HepG2 (cell line): ENCODE measurements around the gene MAP3K19. TPM values are rescaled to one million over a fixed set of nuclear protein-coding genes. Genes with fewer than 3 reads are reported as not detected.
A peak's percentile ranks its signal among the peaks of the same experiment; 100 is the strongest.

ENCODE experiments used
- ATAC-seq: fragments of 200-7000 bp; cut with Tn5 transposase; 3 replicates; pipeline ENCODE4 v1.9.1; 2020; ENCODE audit warnings: mild to moderate bottlenecking, moderate library complexity
- BruUV-seq: library from RNA; stranded (reverse); fragments of 400-500 nt; replicated peaks from 2 replicates; lab custom pipeline; 2021; lab: Mats Ljungman, UMichigan
- CTCF ChIA-PET: fragments of 300-600 bp; formaldehyde crosslinking; extraction: SDS; loops from one replicate; lab custom pipeline; 2021; ENCODE audit warnings: low total read pairs, inconsistent platforms, low intra/inter-chr PET ratio; lab: Yijun Ruan, JAX
- POLR2A ChIA-PET: fragments of 350-600 bp; sonication (Branson Sonifier 250); formaldehyde crosslinking; loops from one replicate; lab custom pipeline; 2020; ENCODE audit warnings: antibody characterized with exemption, inconsistent platforms; lab: Yijun Ruan, JAX
- DNase-seq: peaks from one replicate; pipeline ENCODE4 v3.0.0-alpha.2; 2015; ENCODE audit warnings: low spot score
- FAIRE-seq: peaks from 3 replicates; lab custom pipeline; 2011; peaks lifted over from hg19 to GRCh38; lab: Jason Lieb, UNC
- H2AFZ ChIP-seq: one replicate; pipeline ENCODE4 v1.6.1; 2011; ENCODE audit warnings: low read length, inconsistent platforms
- H3K27ac ChIP-seq: fragments of 300-600 bp; 3 replicates; pipeline ENCODE4 v1.8.0; 2011; ENCODE audit warnings: mixed run types, mild to moderate bottlenecking, mixed read lengths, low read length, inconsistent platforms; ENCODE audit not compliant: insufficient read depth; ENCODE audit errors: extremely low read length
- H3K27me3 ChIP-seq, 2 experiments: fragments of 200-600 bp in 1 of 2; 2 replicates in 1 of 2; 3 replicates in 1 of 2; pipeline versions ENCODE4 v1.6.0 to v1.8.0; 2011; ENCODE audit warnings: low read length in 2 of 2, mild to moderate bottlenecking in 2 of 2, moderate library complexity in 2 of 2, inconsistent platforms in 1 of 2; ENCODE audit not compliant: insufficient read depth in 2 of 2, control insufficient read depth in 1 of 2
- H3K36me3 ChIP-seq, 2 experiments: fragments of 200-600 bp in 1 of 2; replicated peaks in 1 of 2; 2 replicates in 1 of 2; 3 replicates in 1 of 2; pipeline versions ENCODE4 v1.5.1 to v1.8.0; 2011; ENCODE audit warnings: low read length in 2 of 2, inconsistent platforms in 1 of 2; ENCODE audit not compliant: insufficient read depth in 2 of 2, control insufficient read depth in 1 of 2
- H3K4me1 ChIP-seq: 2 replicates; pipeline ENCODE4 v1.5.1; 2012; ENCODE audit warnings: low read length, inconsistent platforms; ENCODE audit not compliant: insufficient read depth
- H3K4me2 ChIP-seq: 2 replicates; pipeline ENCODE4 v1.6.0; 2011; ENCODE audit warnings: low read depth, low read length, inconsistent platforms
- H3K4me3 ChIP-seq, 3 experiments: fragments of 200-600 bp in 1 of 3; sonication (generic), shearing (Covaris generic) in 1 of 3; replicated peaks in 1 of 3; 2 replicates each; pipeline ENCODE4 v1.5.1; 2011 to 2016; ENCODE audit warnings: low read length in 3 of 3, inconsistent platforms in 2 of 3, low read depth in 2 of 3, mild to moderate bottlenecking in 2 of 3, control low read depth in 1 of 3, mixed read lengths in 1 of 3; ENCODE audit not compliant: insufficient read depth in 1 of 3
- H3K79me2 ChIP-seq: one replicate; pipeline ENCODE4 v1.6.1; 2011; ENCODE audit warnings: low read length, inconsistent platforms; ENCODE audit not compliant: insufficient read depth
- H3K9ac ChIP-seq: 2 replicates; pipeline ENCODE4 v1.6.0; 2011; ENCODE audit warnings: mild to moderate bottlenecking, low read depth, low read length, inconsistent platforms; ENCODE audit not compliant: insufficient read depth
- H3K9me3 ChIP-seq: 2 replicates; pipeline ENCODE4 v1.5.1; 2012; ENCODE audit warnings: mild to moderate bottlenecking, low read length
- H4K20me1 ChIP-seq: 2 replicates; pipeline ENCODE4 v1.6.0; 2011; ENCODE audit warnings: inconsistent platforms, mild to moderate bottlenecking, low read length, moderate library complexity; ENCODE audit not compliant: insufficient read depth
- DNMT3B ChIP-seq: conservative IDR thresholded peaks from 2 replicates; pipeline ENCODE4 v1.6.1; 2016; ENCODE audit warnings: missing biosample characterization, control low read depth
- GATAD1 ChIP-seq: IDR thresholded peaks from 2 replicates; pipeline ENCODE4 v1.6.1; 2016; ENCODE audit warnings: missing genetic modification reagents, missing compliant biosample characterization
- NBN ChIP-seq: fragments of 450-650 bp; conservative IDR thresholded peaks from 2 replicates; pipeline ENCODE4 v1.6.1; 2017
- NFYC ChIP-seq: IDR thresholded peaks from 2 replicates; pipeline ENCODE4 v1.6.1; 2016; ENCODE audit warnings: missing genetic modification reagents, missing compliant biosample characterization
- SP2 ChIP-seq: sonication (generic); formaldehyde crosslinking; IDR thresholded peaks from 2 replicates; pipeline ENCODE4 v1.5.1; 2020; ENCODE audit warnings: mild to moderate bottlenecking, missing genetic modification reagents
- SP4 ChIP-seq: sonication (generic); formaldehyde crosslinking; IDR thresholded peaks from 2 replicates; pipeline ENCODE4 v1.8.1; 2023; ENCODE audit warnings: mild to moderate bottlenecking, missing genetic modification reagents
- ZFP36 ChIP-seq: fragments of 150-350 bp; IDR thresholded peaks from 2 replicates; pipeline ENCODE4 v1.6.1; 2018; ENCODE audit warnings: borderline replicate concordance, low read length, low read depth; ENCODE audit not compliant: partially characterized antibody
- ZNF225 ChIP-seq: sonication (generic); formaldehyde crosslinking; IDR thresholded peaks from 2 replicates; pipeline ENCODE4 v1.4.0; 2020; ENCODE audit warnings: mild to moderate bottlenecking, missing genetic modification reagents
- ZNF232 ChIP-seq: sonication (generic); formaldehyde crosslinking; IDR thresholded peaks from 2 replicates; pipeline ENCODE4 v1.4.0; 2020; ENCODE audit warnings: missing genetic modification reagents, borderline replicate concordance
- ZNF251 ChIP-seq: sonication (generic); formaldehyde crosslinking; IDR thresholded peaks from 2 replicates; pipeline ENCODE4 v1.9.0; 2021; ENCODE audit warnings: mild to moderate bottlenecking, missing genetic modification reagents
- ZNF432 ChIP-seq: sonication (generic); formaldehyde crosslinking; IDR thresholded peaks from 2 replicates; pipeline ENCODE4 v1.5.0; 2020; ENCODE audit warnings: missing genetic modification reagents, mild to moderate bottlenecking, borderline replicate concordance
- ZNF546 ChIP-seq: sonication (generic); formaldehyde crosslinking; conservative IDR thresholded peaks from 2 replicates; pipeline ENCODE4 v1.8.1; 2023; ENCODE audit warnings: mild to moderate bottlenecking, missing genetic modification reagents
- ZNF547 ChIP-seq: sonication (generic); formaldehyde crosslinking; IDR thresholded peaks from 2 replicates; pipeline ENCODE4 v1.5.1; 2020; ENCODE audit warnings: mild to moderate bottlenecking, missing genetic modification reagents
- ZNF713 ChIP-seq: sonication (generic); formaldehyde crosslinking; IDR thresholded peaks from 2 replicates; pipeline ENCODE4 v1.4.0; 2020; ENCODE audit warnings: mild to moderate bottlenecking, missing genetic modification reagents
- ZNF724P ChIP-seq: sonication (generic); formaldehyde crosslinking; IDR thresholded peaks from 2 replicates; pipeline ENCODE4 v1.8.0; 2022; ENCODE audit warnings: missing genetic modification reagents, borderline replicate concordance
- WGBS: methylation state at CpG from one replicate; pipeline ENCODE4 v1.1.6; 2017; ENCODE audit warnings: low lambda C conversion rate; 5-methylcytosine and 5-hydroxymethylcytosine counted together
- in situ Hi-C: cut with HindIII; loops from 2 replicates; pipeline ENCODE4 v1.10.0; 2017; ENCODE audit warnings: low pct_unique_long_range_greater_than_20kb; ENCODE audit not compliant: extremely low pct_ligation_motif_present
- intact Hi-C: fragments of 100-400 bp; cut with micrococcal nuclease; formaldehyde crosslinking; loops from one replicate; pipeline ENCODE4 v1.10.0; 2022; ENCODE audit not compliant: unreplicated experiment
- polyA plus RNA-seq, 8 experiments: library from polyadenylated mRNA; depleted of rRNA in 3 of 8; stranded (reverse) in 7 of 8; unstranded in 1 of 8; fragments of >200 nt; fragmentation: Illumina TruSeq in 4 of 8; extraction: Trizol in 4 of 8; gene quantifications; 2 replicates each; pipeline versions ENCODE4 v1.2.1 to v1.2.3, GENCODE V29; 2011 to 2016; ENCODE audit warnings: low read depth in 4 of 8, missing spikeins in 1 of 8, mixed read lengths in 1 of 8; ENCODE audit not compliant: insufficient read depth in 1 of 8
- total RNA-seq, 5 experiments: library from RNA; depleted of rRNA; stranded (reverse); fragments of >200 nt; fragmentation: Illumina TruSeq; extraction: Trizol; gene quantifications; 2 replicates each; pipeline ENCODE4 v1.2.3, GENCODE V29; 2016; ENCODE audit warnings: low read depth in 1 of 5
- TF ChIP-seq, protein P1 (sequence below): sonication (generic); formaldehyde crosslinking; IDR thresholded peaks from 2 replicates; pipeline ENCODE4 v1.4.0; 2020; ENCODE audit warnings: missing genetic modification reagents
- TF ChIP-seq, protein P2 (sequence below): IDR thresholded peaks from 2 replicates; pipeline ENCODE4 v1.6.1; 2012; ENCODE audit warnings: low read length, improper control_type of control experiment

The MAP3K19 gene
- total and polyA plus RNA-seq, 2 of the 13 experiments (the other 11 are each of a cell fraction or from before 2014, with no cell fraction given), result not detected

DNA sequence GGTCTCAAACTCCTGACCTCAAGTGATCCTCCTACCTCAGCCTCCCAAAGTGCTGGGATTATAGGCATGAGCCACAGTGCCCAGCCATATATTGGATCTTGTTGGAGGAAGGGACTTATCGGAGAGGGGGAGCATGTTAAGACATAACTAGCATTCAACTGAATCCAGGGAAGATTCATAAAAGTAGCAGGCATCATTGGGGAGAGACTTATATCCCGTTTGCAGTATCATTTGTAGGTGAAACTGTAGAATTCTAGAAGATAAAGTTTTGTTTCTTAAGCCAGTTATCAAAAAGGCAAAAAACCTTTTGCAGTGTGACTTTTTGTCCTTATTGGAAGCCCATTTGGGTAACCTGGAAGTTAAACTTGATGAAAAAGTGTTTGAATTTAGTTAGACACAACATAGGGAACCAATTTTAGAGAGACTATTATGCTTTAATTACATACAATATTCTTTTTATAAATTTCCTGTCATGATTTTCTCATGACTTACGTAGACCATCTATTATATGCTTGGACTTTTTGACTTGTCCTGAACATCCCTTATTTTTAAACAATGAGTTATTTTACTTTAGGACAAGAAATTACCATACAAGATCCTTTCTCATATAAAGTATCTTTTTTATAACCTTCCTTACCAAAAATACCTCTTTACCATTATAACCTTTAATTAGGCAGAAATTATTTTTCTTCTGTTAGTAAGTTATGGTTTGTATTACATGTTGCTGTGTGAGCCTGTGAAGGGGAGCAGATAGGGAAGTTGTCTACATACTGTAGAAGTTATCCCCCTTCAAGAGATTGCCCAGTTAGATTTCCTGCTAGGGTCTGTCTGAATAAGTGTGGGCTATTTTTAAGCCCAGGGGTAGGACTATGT is 25.1 kb upstream of the MAP3K19 start:
- intact Hi-C loops, result no loop called here
- Histone ChIP-seq H3K4me3 (no peak overlapping the region), H4K20me1 (no peaks in the 10 kb centered on the region), H3K27ac (no peak overlapping the region), H3K27me3 (no peaks in the 10 kb centered on the region), H3K9me3 (peaks cover 36% of the 10 kb centered on the region), H3K4me1 (no peaks in the 10 kb centered on the region), H3K4me2 (no peak overlapping the region), H3K36me3 (peaks cover 0 to 3% of the 10 kb centered on the region in 2 experiments; a peak in 3 of 5 replicates), H2AFZ (no peak overlapping the region), H3K9ac (no peak overlapping the region), H3K79me2 (peaks cover 29% of the 10 kb centered on the region)
- ChIA-PET CTCF (no interaction called here), POLR2A (no interaction called here)
- DNase-seq (no peak), FAIRE-seq (no peak), ATAC-seq (no peak)
- BruUV-seq, result no TSS peak
- in situ Hi-C loops, result no loop called here
- WGBS, result 93% methylated on average over 3 of the region's 3 CpGs
- TF ChIP-seq, protein P1, sequence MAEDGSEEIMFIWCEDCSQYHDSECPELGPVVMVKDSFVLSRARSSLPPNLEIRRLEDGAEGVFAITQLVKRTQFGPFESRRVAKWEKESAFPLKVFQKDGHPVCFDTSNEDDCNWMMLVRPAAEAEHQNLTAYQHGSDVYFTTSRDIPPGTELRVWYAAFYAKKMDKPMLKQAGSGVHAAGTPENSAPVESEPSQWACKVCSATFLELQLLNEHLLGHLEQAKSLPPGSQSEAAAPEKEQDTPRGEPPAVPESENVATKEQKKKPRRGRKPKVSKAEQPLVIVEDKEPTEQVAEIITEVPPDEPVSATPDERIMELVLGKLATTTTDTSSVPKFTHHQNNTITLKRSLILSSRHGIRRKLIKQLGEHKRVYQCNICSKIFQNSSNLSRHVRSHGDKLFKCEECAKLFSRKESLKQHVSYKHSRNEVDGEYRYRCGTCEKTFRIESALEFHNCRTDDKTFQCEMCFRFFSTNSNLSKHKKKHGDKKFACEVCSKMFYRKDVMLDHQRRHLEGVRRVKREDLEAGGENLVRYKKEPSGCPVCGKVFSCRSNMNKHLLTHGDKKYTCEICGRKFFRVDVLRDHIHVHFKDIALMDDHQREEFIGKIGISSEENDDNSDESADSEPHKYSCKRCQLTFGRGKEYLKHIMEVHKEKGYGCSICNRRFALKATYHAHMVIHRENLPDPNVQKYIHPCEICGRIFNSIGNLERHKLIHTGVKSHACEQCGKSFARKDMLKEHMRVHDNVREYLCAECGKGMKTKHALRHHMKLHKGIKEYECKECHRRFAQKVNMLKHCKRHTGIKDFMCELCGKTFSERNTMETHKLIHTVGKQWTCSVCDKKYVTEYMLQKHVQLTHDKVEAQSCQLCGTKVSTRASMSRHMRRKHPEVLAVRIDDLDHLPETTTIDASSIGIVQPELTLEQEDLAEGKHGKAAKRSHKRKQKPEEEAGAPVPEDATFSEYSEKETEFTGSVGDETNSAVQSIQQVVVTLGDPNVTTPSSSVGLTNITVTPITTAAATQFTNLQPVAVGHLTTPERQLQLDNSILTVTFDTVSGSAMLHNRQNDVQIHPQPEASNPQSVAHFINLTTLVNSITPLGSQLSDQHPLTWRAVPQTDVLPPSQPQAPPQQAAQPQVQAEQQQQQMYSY (CRISPR knock-in tag), result no peak
- TF ChIP-seq ZNF713 (no peak), NFYC (no peak), ZNF225 (CRISPR knock-in tag) (no peak), DNMT3B (CRISPR knock-in tag) (no peak), ZNF546 (CRISPR knock-in tag) (no peak), SP4 (no peak), GATAD1 (no peak), ZNF232 (CRISPR knock-in tag) (no peak), ZNF251 (CRISPR knock-in tag) (no peak), SP2 (CRISPR knock-in tag) (no peak), ZNF432 (CRISPR knock-in tag) (no peak), ZNF547 (CRISPR knock-in tag) (no peak), ZNF724P (CRISPR knock-in tag) (peak; percentile 94), ZFP36 (peak; percentile 92), NBN (no peak)
- TF ChIP-seq, protein P2, sequence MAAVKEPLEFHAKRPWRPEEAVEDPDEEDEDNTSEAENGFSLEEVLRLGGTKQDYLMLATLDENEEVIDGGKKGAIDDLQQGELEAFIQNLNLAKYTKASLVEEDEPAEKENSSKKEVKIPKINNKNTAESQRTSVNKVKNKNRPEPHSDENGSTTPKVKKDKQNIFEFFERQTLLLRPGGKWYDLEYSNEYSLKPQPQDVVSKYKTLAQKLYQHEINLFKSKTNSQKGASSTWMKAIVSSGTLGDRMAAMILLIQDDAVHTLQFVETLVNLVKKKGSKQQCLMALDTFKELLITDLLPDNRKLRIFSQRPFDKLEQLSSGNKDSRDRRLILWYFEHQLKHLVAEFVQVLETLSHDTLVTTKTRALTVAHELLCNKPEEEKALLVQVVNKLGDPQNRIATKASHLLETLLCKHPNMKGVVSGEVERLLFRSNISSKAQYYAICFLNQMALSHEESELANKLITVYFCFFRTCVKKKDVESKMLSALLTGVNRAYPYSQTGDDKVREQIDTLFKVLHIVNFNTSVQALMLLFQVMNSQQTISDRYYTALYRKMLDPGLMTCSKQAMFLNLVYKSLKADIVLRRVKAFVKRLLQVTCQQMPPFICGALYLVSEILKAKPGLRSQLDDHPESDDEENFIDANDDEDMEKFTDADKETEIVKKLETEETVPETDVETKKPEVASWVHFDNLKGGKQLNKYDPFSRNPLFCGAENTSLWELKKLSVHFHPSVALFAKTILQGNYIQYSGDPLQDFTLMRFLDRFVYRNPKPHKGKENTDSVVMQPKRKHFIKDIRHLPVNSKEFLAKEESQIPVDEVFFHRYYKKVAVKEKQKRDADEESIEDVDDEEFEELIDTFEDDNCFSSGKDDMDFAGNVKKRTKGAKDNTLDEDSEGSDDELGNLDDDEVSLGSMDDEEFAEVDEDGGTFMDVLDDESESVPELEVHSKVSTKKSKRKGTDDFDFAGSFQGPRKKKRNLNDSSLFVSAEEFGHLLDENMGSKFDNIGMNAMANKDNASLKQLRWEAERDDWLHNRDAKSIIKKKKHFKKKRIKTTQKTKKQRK, result peak; percentile 29; the same call in 1 of the 2 replicates
